HL-60/S4 (cell line): ENCODE measurements around the gene EML4.
"Not testable (repeated sequence)": the region's sequence is repeated elsewhere in the genome, so short reads cannot be mapped to it uniquely, and the experiment has no call there.

Source experiments
- in situ Hi-C: fragments of 300-500 bp; cut with MboI; formaldehyde crosslinking; loops from 2 replicates; pipeline ENCODE4 v1.14.3; 2022; ENCODE audit warnings: low sequenced_read_pairs

Gene EML4

GRCh38 chr2:42369532-42370229 is 200.5 kb downstream of the EML4 start:
- in situ Hi-C loops: no loop called here

DNA sequence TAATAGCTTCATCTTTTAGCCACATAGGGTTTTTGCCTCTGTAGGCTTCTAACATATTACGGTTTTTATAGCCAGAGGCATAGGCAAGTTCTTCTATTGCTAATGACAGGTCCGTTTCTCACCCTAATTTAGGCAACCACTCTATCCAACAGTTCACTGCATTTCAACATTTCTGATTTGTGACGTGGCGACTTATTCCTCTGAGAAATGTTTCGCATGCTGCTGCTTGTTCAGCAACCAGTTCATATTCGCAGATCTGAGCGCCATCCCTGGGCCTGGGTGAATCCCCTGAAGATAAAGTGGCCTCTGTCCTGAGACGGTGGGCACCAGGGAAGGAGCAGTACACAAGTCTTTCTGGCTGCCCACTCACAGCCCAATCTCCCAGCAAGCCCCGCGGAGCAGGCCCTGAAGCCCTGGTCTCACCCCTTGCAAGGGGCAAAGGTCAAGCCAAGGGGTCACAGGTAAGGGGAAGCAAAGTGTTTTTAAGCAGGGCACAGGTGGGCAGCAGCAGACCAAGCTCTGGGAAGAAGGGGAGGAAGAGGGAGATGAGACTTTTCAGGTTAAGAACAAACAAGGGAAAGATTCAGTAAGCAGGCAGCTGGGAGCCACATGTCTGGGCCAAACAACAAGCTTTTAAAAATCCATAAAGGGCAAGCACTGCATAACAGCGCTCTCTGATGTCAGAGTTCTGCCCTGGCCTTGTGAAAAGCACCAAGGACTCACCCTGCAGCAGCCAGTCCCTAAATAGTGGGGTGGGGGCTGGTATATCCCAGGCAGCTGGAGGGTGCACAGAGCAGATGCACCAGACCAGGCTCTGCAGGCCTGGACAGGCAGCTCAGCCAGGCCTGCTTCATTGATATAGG is 202.7 kb downstream of the EML4 start:
- in situ Hi-C loops: no loop called here

- in situ Hi-C loops: no loop called here
Observed at GRCh38 chr2:42372474-42373200, 203.5 kb downstream of the EML4 start.

DNA sequence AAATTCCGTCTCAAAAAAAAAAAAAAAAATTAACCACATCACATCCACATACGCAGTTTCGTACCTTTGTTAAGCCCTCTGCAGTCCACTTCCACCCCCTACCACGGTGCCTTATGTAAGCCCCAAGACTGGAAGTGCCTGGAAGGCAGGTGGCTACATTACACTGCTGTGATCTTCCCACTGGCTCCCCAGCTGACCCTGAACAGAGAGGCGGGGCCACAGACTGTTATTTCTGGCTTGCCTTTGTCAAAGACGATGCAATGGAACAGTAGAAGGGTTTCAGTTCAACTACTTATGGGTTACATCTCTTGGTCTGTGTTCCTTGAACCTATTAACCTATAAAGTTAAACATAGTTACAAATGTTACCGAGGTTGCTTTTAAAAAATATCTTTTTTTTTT is 207.6 kb downstream of the EML4 start:
- in situ Hi-C loops: no loop called here

- in situ Hi-C loops: no loop called here
Observed at GRCh38 chr2:42378415-42378814, 209.3 kb downstream of the EML4 start.

GRCh38 chr2:42380026-42380425 is 210.9 kb downstream of the EML4 start:
- in situ Hi-C loops: not testable (repeated sequence)

GRCh38 chr2:42382144-42382543 is 213.0 kb downstream of the EML4 start:
- in situ Hi-C loops: no loop called here
